K562 (cell line): ENCODE results near the gene GALNT5. TPM values are rescaled to one million over a fixed set of nuclear protein-coding genes. Genes with fewer than 3 reads are reported as not detected.

Experiments used
- ETV1 ChIP-seq: fragments of 450-650 bp; conservative IDR thresholded peaks from 2 replicates; pipeline ENCODE4 v1.6.1; 2016; ENCODE audit warnings: missing genetic modification characterization, control low read depth, low read depth, missing compliant biosample characterization
- GTF2A2 ChIP-seq: IDR thresholded peaks from 2 replicates; pipeline ENCODE4 v1.6.1; 2016; ENCODE audit warnings: mild to moderate bottlenecking, missing genetic modification characterization, missing compliant biosample characterization
- HDAC1 ChIP-seq, 2 experiments: fragments of 450-650 bp; IDR thresholded peaks; 2 replicates each; pipeline ENCODE4 v1.6.1; 2016 to 2017; ENCODE audit warnings: inconsistent platforms in 1 of 2, mild to moderate bottlenecking in 1 of 2, moderate library complexity in 1 of 2
- HMBOX1 ChIP-seq: sonication (generic); IDR thresholded peaks from 2 replicates; pipeline ENCODE4 v1.6.1; 2016
- KDM1A ChIP-seq, 2 experiments: fragments of 450-650 bp; IDR thresholded peaks; 2 replicates each; pipeline ENCODE4 v1.6.1; 2016; ENCODE audit warnings: mild to moderate bottlenecking in 2 of 2
- MAFF ChIP-seq: IDR thresholded peaks from 2 replicates; pipeline ENCODE4 v1.6.1; 2012; ENCODE audit warnings: low read length, improper control_type of control experiment
- MYBL2 ChIP-seq, 2 experiments: fragments of 450-650 bp in 1 of 2; sonication (generic) in 1 of 2; formaldehyde crosslinking in 1 of 2; IDR thresholded peaks; 2 replicates each; pipeline versions ENCODE4 v1.6.1 to v1.8.1; 2017 to 2022; ENCODE audit warnings: borderline replicate concordance in 1 of 2, inconsistent platforms in 1 of 2, low read depth in 1 of 2, mild to moderate bottlenecking in 1 of 2, missing genetic modification reagents in 1 of 2, moderate library complexity in 1 of 2
- NFRKB ChIP-seq: fragments of 450-650 bp; IDR thresholded peaks from 2 replicates; pipeline ENCODE4 v1.6.1; 2016; ENCODE audit warnings: low read depth
- PHB2 ChIP-seq: fragments of 450-650 bp; IDR thresholded peaks from 2 replicates; pipeline ENCODE4 v1.6.1; 2017; ENCODE audit warnings: low read depth
- POLR2A ChIP-seq: fragments of 450-650 bp; conservative IDR thresholded peaks from 2 replicates; pipeline ENCODE4 v1.6.1; 2016
- PRMT5 ChIP-seq: sonication (generic); formaldehyde crosslinking; IDR thresholded peaks from 2 replicates; pipeline ENCODE4 v1.5.0; 2020; ENCODE audit warnings: missing genetic modification reagents
- RNF219 ChIP-seq: fragments of 250-450 bp; sonication (Bioruptor Pico); IDR thresholded peaks from 2 replicates; pipeline ENCODE4 v1.5.0; 2022; ENCODE audit warnings: mild to moderate bottlenecking
- SIN3A ChIP-seq, 2 experiments: fragments of 150-350 bp in 1 of 2; IDR thresholded peaks; 2 replicates each; pipeline ENCODE4 v1.6.1; 2011 to 2016; ENCODE audit warnings: borderline replicate concordance in 2 of 2, low read depth in 2 of 2, low read length in 2 of 2, mild to moderate bottlenecking in 2 of 2, moderate library complexity in 2 of 2; ENCODE audit not compliant: control insufficient read depth in 1 of 2
- SMARCB1 ChIP-seq: IDR thresholded peaks from 2 replicates; pipeline ENCODE4 v1.6.1; 2011; ENCODE audit warnings: improper control_type of control experiment, low read depth; ENCODE audit not compliant: insufficient read length
- SMARCC2 ChIP-seq: fragments of 450-650 bp; IDR thresholded peaks from 2 replicates; pipeline ENCODE4 v1.6.1; 2017; ENCODE audit warnings: antibody characterized with exemption, moderate library complexity, mild to moderate bottlenecking, low read depth
- TAF7 ChIP-seq: fragments of 450-650 bp; IDR thresholded peaks from 2 replicates; pipeline ENCODE4 v1.6.1; 2016; ENCODE audit warnings: missing genetic modification characterization, missing compliant biosample characterization
- ZNF274 ChIP-seq: IDR thresholded peaks from 2 replicates; pipeline ENCODE4 v1.6.1; 2011; ENCODE audit warnings: low read depth, mild to moderate bottlenecking, low read length, moderate library complexity, borderline replicate concordance
- ZNF695 ChIP-seq: fragments of 450-650 bp; formaldehyde crosslinking; IDR thresholded peaks from 2 replicates; pipeline ENCODE4 v1.4.0; 2020; ENCODE audit warnings: mild to moderate bottlenecking, moderate library complexity
- ZNF740 ChIP-seq, 3 experiments: fragments of 200-800 bp in 1 of 3; sonication (Bioruptor generic) in 1 of 3; sonication (generic) in 1 of 3; formaldehyde crosslinking in 1 of 3; IDR thresholded peaks; 2 replicates each; pipeline versions ENCODE4 v1.6.1 to v1.8.0; 2016 to 2022; ENCODE audit warnings: mild to moderate bottlenecking in 2 of 3, missing compliant biosample characterization in 2 of 3, missing genetic modification characterization in 2 of 3, missing genetic modification reagents in 1 of 3
- polyA plus RNA-seq, 8 experiments: library from polyadenylated mRNA; depleted of rRNA in 4 of 8; stranded (reverse) in 5 of 8; unstranded in 3 of 8; fragments of >200 nt; fragmentation: Nextera tagmentation in 2 of 8; fragmentation: Illumina TruSeq in 1 of 8; extraction: Ambion mirVana in 2 of 8; extraction: Trizol in 1 of 8; gene quantifications; 2 replicates each; pipeline versions ENCODE4 v1.2.1 to v1.2.3, GENCODE V29; 2011 to 2014; ENCODE audit warnings: inconsistent platforms in 1 of 8, missing spikeins in 1 of 8
- total RNA-seq, 7 experiments: library from RNA; depleted of rRNA in 6 of 7; stranded (reverse); fragments of >200 nt in 6 of 7; fragmentation: Illumina TruSeq in 2 of 7; extraction: Trizol in 2 of 7; gene quantifications; 2 replicates each; pipeline versions ENCODE4 v1.2.1 to v1.2.3, GENCODE V29; 2011 to 2021; ENCODE audit warnings: low replicate concordance in 1 of 7
- TF ChIP-seq, protein P1 (sequence below), 2 experiments: fragments of 450-650 bp in 1 of 2; IDR thresholded peaks; 2 replicates each; pipeline ENCODE4 v1.6.1; 2011 to 2017; ENCODE audit warnings: low read depth in 2 of 2, antibody characterized with exemption in 1 of 2, borderline replicate concordance in 1 of 2, low read length in 1 of 2, mild to moderate bottlenecking in 1 of 2, mixed read lengths in 1 of 2; ENCODE audit not compliant: control insufficient read depth in 1 of 2

The GALNT5 gene
- total and polyA plus RNA-seq, 9 of the 15 experiments (the other 6 are each of a cell fraction or from before 2014, with no cell fraction given) = 21.6 to 73.0 (median 54.7) TPM

DNA sequence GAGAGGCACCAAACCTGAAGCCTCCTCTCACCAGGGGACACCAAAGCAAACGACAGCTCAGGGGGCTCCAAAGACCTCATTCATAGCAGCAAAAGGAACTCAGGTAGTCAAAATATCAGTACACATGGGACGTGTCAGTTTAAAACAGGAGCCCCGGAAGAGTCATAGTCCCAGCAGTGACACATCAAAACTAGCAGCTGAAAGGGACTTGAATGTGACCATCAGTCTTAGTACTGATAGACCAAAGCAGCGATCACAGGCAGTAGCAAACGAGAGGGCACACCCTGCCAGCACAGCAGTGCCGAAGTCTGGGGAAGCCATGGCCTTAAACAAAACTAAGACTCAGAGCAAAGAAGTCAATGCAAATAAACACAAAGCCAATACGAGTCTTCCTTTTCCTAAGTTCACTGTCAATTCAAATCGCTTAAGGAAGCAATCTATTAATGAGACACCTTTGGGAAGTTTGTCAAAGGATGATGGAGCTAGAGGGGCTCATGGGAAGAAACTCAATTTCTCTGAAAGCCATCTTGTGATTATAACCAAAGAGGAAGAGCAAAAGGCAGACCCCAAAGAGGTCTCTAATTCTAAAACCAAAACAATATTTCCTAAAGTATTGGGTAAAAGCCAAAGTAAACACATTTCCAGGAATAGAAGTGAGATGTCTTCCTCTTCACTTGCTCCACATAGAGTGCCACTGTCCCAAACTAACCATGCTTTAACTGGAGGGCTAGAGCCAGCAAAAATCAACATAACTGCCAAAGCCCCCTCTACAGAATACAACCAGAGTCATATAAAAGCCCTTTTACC lies 1.2 kb downstream of the GALNT5 start (continued):
- TF ChIP-seq SIN3A (IDR thresholded peaks at IDR 0.05; ENCODE audit: borderline replicate concordance in 2 of 2, control insufficient read depth in 1 of 2, low read depth in 2 of 2, low read length in 2 of 2) (peak; percentile 67; a peak in 2 of 4 replicates), ZNF274 (no peak), HMBOX1 (peak; percentile 85), HDAC1 (IDR thresholded peaks at IDR 0.05) (peak in 1 of 2 experiments; percentile 83; a peak in 2 of 4 replicates), ZNF695 (CRISPR knock-in tag) (no peak), GTF2A2 (no peak), SMARCC2 (peak; percentile 44; the same call in 1 of the 2 replicates), PRMT5 (no peak), RNF219 (CRISPR knock-in tag) (no peak), ZNF740 (CRISPR knock-in tag; IDR thresholded peaks at IDR 0.05) (no peak), ZNF740 (tag; IDR thresholded peaks at IDR 0.05) (no peak), POLR2A (peak; percentile 93), MYBL2 (IDR thresholded peaks at IDR 0.05; ENCODE audit: low read depth) (peak; percentile 67), MYBL2 (CRISPR knock-in tag; IDR thresholded peaks at IDR 0.05; ENCODE audit: borderline replicate concordance) (no peak), TAF7 (tag) (no peak), KDM1A (IDR thresholded peaks at IDR 0.05) (no peak), NFRKB (peak; percentile 58; the same call in 1 of the 2 replicates), MAFF (peak; percentile 85), PHB2 (no peak), SMARCB1 (no peak), ETV1 (peak; percentile 73)
- TF ChIP-seq, protein P1, sequence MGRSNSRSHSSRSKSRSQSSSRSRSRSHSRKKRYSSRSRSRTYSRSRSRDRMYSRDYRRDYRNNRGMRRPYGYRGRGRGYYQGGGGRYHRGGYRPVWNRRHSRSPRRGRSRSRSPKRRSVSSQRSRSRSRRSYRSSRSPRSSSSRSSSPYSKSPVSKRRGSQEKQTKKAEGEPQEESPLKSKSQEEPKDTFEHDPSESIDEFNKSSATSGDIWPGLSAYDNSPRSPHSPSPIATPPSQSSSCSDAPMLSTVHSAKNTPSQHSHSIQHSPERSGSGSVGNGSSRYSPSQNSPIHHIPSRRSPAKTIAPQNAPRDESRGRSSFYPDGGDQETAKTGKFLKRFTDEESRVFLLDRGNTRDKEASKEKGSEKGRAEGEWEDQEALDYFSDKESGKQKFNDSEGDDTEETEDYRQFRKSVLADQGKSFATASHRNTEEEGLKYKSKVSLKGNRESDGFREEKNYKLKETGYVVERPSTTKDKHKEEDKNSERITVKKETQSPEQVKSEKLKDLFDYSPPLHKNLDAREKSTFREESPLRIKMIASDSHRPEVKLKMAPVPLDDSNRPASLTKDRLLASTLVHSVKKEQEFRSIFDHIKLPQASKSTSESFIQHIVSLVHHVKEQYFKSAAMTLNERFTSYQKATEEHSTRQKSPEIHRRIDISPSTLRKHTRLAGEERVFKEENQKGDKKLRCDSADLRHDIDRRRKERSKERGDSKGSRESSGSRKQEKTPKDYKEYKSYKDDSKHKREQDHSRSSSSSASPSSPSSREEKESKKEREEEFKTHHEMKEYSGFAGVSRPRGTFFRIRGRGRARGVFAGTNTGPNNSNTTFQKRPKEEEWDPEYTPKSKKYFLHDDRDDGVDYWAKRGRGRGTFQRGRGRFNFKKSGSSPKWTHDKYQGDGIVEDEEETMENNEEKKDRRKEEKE (IDR thresholded peaks at IDR 0.05; ENCODE audit: borderline replicate concordance in 1 of 2, control insufficient read depth in 1 of 2, low read depth in 2 of 2, low read length in 1 of 2) = peak in 1 of 2 experiments; percentile 60; a peak in 1 of 4 replicates
